CD4-positive, CD25-positive, alpha-beta regulatory T cell (primary cell): ENCODE data around the gene GPR146. TPM values are rescaled to one million over a fixed set of nuclear protein-coding genes. Genes with fewer than 3 reads are reported as not detected.

Experiments used
- ATAC-seq, 2 donors: fragments of 150-1000 bp; cut with Tn5 transposase; one replicate each; pipeline ENCODE4 v1.10.0; 2021; ENCODE audit warnings: low read depth in 2 of 2, moderate number of reproducible peaks in 2 of 2, moderate library complexity in 1 of 2
- DNase-seq, 3 donors: peaks; one replicate each; pipeline versions ENCODE4 v3.0.0 to v3.0.0-alpha.2; 2012 to 2022; ENCODE audit warnings: mixed read lengths in 1 of 3
- H3K27ac ChIP-seq: one replicate; pipeline ENCODE4 v1.7.0; 2013; ENCODE audit warnings: mild to moderate bottlenecking, low read length; ENCODE audit not compliant: insufficient read depth, poor library complexity, severe bottlenecking
- H3K27me3 ChIP-seq: one replicate; pipeline ENCODE4 v1.7.0; 2013; ENCODE audit warnings: low read length; ENCODE audit not compliant: control insufficient read depth, insufficient read depth
- H3K36me3 ChIP-seq: one replicate; pipeline ENCODE4 v1.7.0; 2013; ENCODE audit warnings: mild to moderate bottlenecking, low read length, moderate library complexity; ENCODE audit not compliant: control insufficient read depth, insufficient read depth
- H3K4me1 ChIP-seq: 2 replicates; pipeline ENCODE4 v1.7.0; 2013; ENCODE audit warnings: mild to moderate bottlenecking, low read length; ENCODE audit not compliant: insufficient read depth, control insufficient read depth, poor library complexity, severe bottlenecking
- H3K4me3 ChIP-seq: one replicate; pipeline ENCODE4 v1.7.0; 2013; ENCODE audit warnings: low read depth, mild to moderate bottlenecking, low read length, moderate library complexity
- H3K9me3 ChIP-seq, 2 experiments: 1 replicate in 1 of 2; 2 replicates in 1 of 2; pipeline ENCODE4 v1.7.0; 2013; ENCODE audit warnings: low read length in 2 of 2, mild to moderate bottlenecking in 1 of 2, moderate library complexity in 1 of 2; ENCODE audit not compliant: control insufficient read depth in 2 of 2
- H3K27ac Mint-ChIP-seq, 3 donors: one replicate each; pipeline ENCODE4 v1.8.0; 2020 to 2022; ENCODE audit warnings: mild to moderate bottlenecking in 3 of 3, mixed read lengths in 3 of 3, moderate library complexity in 2 of 3
- H3K27me3 Mint-ChIP-seq: one replicate; pipeline ENCODE4 v1.8.0; 2022; ENCODE audit warnings: mild to moderate bottlenecking, mixed read lengths
- H3K36me3 Mint-ChIP-seq: one replicate; pipeline ENCODE4 v1.8.0; 2020; ENCODE audit warnings: mixed read lengths
- H3K4me1 Mint-ChIP-seq, 4 donors: one replicate each; pipeline ENCODE4 v1.8.0; 2020 to 2022; ENCODE audit warnings: mixed read lengths in 4 of 4, mild to moderate bottlenecking in 1 of 4
- H3K4me3 Mint-ChIP-seq, 4 donors: one replicate each; pipeline ENCODE4 v1.8.0; 2020 to 2022; ENCODE audit warnings: mild to moderate bottlenecking in 4 of 4, mixed read lengths in 4 of 4, moderate library complexity in 3 of 4
- H3K9me3 Mint-ChIP-seq, 7 donors: one replicate each; pipeline ENCODE4 v1.8.0; 2020 to 2022; ENCODE audit warnings: mixed read lengths in 7 of 7, mild to moderate bottlenecking in 3 of 7, moderate library complexity in 2 of 7
- polyA plus RNA-seq, 4 donors: library from polyadenylated mRNA; unstranded; fragments of 300-500 nt; fragmentation: Illumina TruSeq; gene quantifications; one replicate each; pipeline ENCODE4 v1.2.3, GENCODE V29; 2021
- total RNA-seq: library from RNA; stranded (reverse); gene quantifications from one replicate; pipeline ENCODE4 v1.2.3, GENCODE V29; 2022

The GPR146 gene
- total and polyA plus RNA-seq, 5 donors from 2014 or later = 14.1 to 26.4 (median 21.3) TPM

GRCh38 chr7:1105189-1105588 is 60.8 kb downstream of the GPR146 start:
- no peak for DNase-seq
- Mint-ChIP-seq H3K9me3 (no peaks in the 10 kb centered on the region), H3K27ac (no peak overlapping the region), H3K4me3 (no peak overlapping the region), H3K36me3 (peaks cover 3% of the 10 kb centered on the region), H3K4me1 (peaks cover 6 to 17% (median 9%) of the 10 kb centered on the region in 4 donors), H3K27me3 (no peaks in the 10 kb centered on the region)
- no peaks in the 10 kb centered on the region for H3K27me3 ChIP-seq
- H3K27ac ChIP-seq = no peak overlapping the region
- no peak for ATAC-seq
- no peaks in the 10 kb centered on the region for H3K36me3 ChIP-seq
- no peak overlapping the region for H3K4me3 ChIP-seq
- no peaks in the 10 kb centered on the region for H3K9me3 ChIP-seq
- H3K4me1 ChIP-seq = peaks cover 6% of the 10 kb centered on the region

DNA sequence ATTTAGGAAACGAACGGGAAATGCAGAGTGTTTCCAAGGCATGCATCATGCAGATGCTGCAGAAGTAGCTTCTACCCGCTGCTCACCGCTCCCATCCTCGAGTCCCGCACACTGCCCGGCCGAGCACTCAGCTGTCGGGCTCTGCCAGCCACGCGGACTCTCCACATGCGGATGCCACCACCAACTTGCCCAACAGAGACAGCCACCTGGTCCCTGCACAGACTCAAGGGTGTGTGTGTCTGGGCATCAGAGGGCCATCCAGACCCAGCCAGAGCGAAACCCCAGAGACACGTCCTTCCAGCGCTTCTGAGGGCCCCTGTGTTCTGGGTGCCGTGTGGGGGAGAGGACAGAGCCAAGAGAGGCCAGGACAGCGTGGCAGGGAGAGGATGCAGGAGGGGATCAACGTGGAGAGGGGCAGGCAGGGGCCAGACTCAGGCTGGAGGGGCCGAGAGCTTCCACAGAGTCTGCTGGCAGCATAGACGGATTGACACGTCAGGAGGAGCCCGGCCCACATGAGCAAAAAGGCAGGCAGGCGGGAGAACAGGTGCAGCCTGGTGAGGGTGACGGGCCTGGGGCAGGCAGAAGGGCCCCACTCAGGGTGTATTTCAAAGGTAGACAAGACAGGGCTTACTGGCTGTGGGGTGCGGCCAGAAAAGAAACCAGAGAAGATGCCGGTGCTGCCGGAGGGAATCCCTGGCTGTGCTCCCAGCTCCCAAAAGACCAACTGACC is 61.9 kb downstream of the GPR146 start:
- Mint-ChIP-seq H3K4me3 (no peak overlapping the region), H3K27me3 (no peaks in the 10 kb centered on the region), H3K9me3 (no peaks in the 10 kb centered on the region), H3K27ac (no peak overlapping the region), H3K36me3 (peaks cover 3% of the 10 kb centered on the region), H3K4me1 (peaks cover 6 to 17% (median 9%) of the 10 kb centered on the region in 4 donors)
- H3K27me3 ChIP-seq = no peaks in the 10 kb centered on the region
- H3K4me1 ChIP-seq = peaks cover 6% of the 10 kb centered on the region
- no peaks in the 10 kb centered on the region for H3K36me3 ChIP-seq
- DNase-seq (no peak), ATAC-seq (no peak)
- no peak overlapping the region for H3K4me3 ChIP-seq
- H3K27ac ChIP-seq = no peak overlapping the region
- no peaks in the 10 kb centered on the region for H3K9me3 ChIP-seq

- H3K27me3 Mint-ChIP-seq = no peaks in the 10 kb centered on the region
- Histone ChIP-seq H3K27ac (no peak overlapping the region), H3K4me1 (peaks cover 6% of the 10 kb centered on the region), H3K9me3 (no peaks in the 10 kb centered on the region), H3K4me3 (no peak overlapping the region), H3K36me3 (no peaks in the 10 kb centered on the region), H3K27me3 (no peaks in the 10 kb centered on the region)
- DNase-seq = no peak
- peaks cover 6 to 16% (median 9%) of the 10 kb centered on the region in 4 donors for H3K4me1 Mint-ChIP-seq
- H3K36me3 Mint-ChIP-seq = peaks cover 3% of the 10 kb centered on the region
- no peak for ATAC-seq
- H3K27ac Mint-ChIP-seq = no peak overlapping the region
- H3K9me3 Mint-ChIP-seq = no peaks in the 10 kb centered on the region
- no peak overlapping the region for H3K4me3 Mint-ChIP-seq
Observed at GRCh38 chr7:1106793-1107421, 62.6 kb downstream of the GPR146 start.

DNA sequence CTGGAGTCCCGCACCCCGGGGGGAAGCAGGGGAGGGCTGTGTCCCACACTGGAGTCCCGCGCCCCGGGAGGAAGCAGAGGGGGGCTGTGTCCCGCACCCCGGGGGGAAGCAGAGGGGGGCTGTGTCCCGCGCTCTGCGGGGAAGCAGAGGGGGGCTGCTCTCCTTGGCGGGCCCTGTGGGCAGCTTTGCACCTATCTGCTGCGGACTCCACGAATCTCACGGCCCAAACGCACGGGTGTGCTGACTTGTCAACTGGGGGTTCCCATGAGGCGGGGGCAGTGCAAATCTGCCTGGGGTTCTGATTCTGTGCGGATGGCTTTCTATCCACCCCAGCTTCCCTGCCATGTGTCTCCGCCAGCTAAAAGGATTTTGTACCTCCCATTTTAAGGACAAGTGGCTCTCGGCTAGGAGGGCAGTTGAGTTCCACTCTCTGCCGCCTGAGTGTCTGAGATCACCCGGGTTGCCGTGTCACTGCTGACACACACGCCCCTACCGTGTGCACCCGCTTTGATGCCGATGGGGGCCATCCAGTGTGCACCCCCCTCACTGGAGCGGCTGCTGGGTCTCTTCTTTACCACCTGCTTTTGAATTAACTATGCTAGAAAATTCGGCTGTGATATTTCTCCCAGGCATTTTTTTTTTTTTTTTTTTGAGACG is 64.0 kb downstream of the GPR146 start:
- H3K27ac ChIP-seq = no peak overlapping the region
- Mint-ChIP-seq H3K27me3 (no peaks in the 10 kb centered on the region), H3K27ac (no peak overlapping the region), H3K9me3 (no peaks in the 10 kb centered on the region), H3K4me3 (no peak overlapping the region), H3K4me1 (peaks cover 0 to 12% (median 6%) of the 10 kb centered on the region in 4 donors), H3K36me3 (peaks cover 3% of the 10 kb centered on the region)
- H3K36me3 ChIP-seq = no peaks in the 10 kb centered on the region
- ATAC-seq (no peak), DNase-seq (no peak)
- H3K27me3 ChIP-seq = no peaks in the 10 kb centered on the region
- H3K4me1 ChIP-seq = no peaks in the 10 kb centered on the region
- no peak overlapping the region for H3K4me3 ChIP-seq
- no peaks in the 10 kb centered on the region for H3K9me3 ChIP-seq

Other genes starting within 250 kb of the GPR146 start
- 90.0 TPM for gene SUN1, start 212.1 kb upstream of the GPR146 start, total RNA-seq
- 10 to 100 TPM; 46.8 to 56.1 (median 53.7) TPM for gene SUN1, start 212.1 kb upstream of the GPR146 start, polyA plus RNA-seq
- gene GET4, start 168.0 kb upstream of the GPR146 start, total RNA-seq = 67.8 TPM
- 10 to 100 TPM; 23.9 to 30.8 (median 28.4) TPM for gene GET4, start 168.0 kb upstream of the GPR146 start, polyA plus RNA-seq
- gene ADAP1, start 89.9 kb upstream of the GPR146 start, total RNA-seq = 5.5 TPM
- 1 to 10 TPM; 2.9 to 8.8 (median 6.2) TPM for gene ADAP1, start 89.9 kb upstream of the GPR146 start, polyA plus RNA-seq
- 36.8 TPM for gene COX19, start 69.0 kb upstream of the GPR146 start, total RNA-seq
- 10 to 100 TPM; 18.3 to 30.4 (median 24.8) TPM for gene COX19, start 69.0 kb upstream of the GPR146 start, polyA plus RNA-seq
- not detected for gene CYP2W1, start 61.4 kb upstream of the GPR146 start, total RNA-seq
- not detected for gene CYP2W1, start 61.4 kb upstream of the GPR146 start, polyA plus RNA-seq
- not detected for gene GPER1, start 43.6 kb downstream of the GPR146 start, total RNA-seq
- under 1 TPM in 1 of 4 donors, not detected in 3; 0.10 TPM for gene GPER1, start 43.6 kb downstream of the GPR146 start, polyA plus RNA-seq
- gene ZFAND2A, start 115.7 kb downstream of the GPR146 start, total RNA-seq = 95.9 TPM
- 10 to 100 TPM; 37.2 to 63.2 (median 57.4) TPM for gene ZFAND2A, start 115.7 kb downstream of the GPR146 start, polyA plus RNA-seq
- not detected for gene UNCX, start 188.3 kb downstream of the GPR146 start, total RNA-seq
- gene UNCX, start 188.3 kb downstream of the GPR146 start, polyA plus RNA-seq = not detected